ENCODE measurements around the gene SORBS2.

Gene SORBS2

DNA sequence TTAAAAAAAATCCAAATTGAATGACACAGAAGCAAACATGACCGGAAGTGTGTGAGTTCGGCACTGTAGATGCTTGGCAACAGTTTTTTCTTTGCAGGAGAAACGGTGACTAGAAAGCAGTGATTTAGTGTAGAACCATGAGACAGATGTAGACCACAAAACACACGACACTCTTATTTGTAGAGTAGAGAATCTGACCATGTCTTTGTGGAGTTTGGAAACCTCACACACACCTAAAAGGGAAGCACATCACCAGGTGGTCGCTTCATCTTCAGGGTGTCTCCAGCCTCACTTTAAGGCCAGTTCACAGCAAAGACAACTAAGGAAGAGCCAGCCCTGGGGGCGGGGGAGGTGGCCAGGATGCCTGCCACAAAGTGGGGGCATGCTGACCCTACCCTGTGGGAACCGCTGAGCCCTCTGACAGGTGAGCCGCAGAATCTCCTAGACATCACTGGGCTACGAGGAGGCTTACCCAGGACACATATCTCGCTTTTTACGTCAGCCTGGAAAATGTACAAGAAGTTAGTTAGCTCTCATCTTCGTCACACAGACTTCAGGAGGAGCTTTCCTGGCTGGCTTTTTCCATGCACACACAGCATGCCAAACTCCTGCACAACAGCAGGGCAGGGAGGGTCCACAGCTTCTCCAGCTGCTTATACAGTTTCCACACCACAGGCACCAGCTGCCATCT is 212.3 kb downstream of the SORBS2 start:
- no peak for DNase-seq (ENCODE audit: insufficient read length, low spot score)
- no peak for FAIRE-seq

DNA sequence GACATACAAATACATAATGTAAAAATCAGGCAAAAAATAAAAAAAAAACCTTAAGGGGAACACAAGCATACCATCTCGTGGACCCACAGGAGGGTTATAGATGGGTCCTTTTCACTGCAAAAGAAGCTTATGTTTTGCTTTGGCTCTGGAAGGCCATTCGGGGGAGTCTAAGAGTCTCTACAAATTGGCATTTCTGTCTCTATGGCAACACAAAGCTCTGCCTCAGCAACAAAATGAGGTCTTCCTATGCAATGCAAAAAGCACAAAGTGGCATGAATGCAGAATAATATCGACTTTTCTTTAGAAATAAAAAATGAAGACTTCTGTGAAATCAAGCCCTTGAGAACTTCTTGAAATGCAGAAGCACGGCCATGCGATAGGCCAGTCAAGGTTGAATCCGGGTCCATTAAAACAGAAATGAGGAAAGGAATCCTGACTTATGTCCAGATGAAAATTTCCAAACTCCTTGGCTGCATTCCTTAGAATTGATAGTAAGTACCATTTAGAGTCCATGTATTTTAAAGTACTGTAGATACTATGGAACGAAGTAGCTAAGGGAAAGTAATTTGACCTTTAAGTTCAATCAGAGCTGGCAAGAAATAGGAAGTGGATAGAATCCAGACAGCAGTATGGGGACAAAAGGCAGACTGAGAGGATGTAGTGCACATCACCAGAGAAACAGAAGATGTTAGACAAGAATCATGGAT is 213.0 kb downstream of the SORBS2 start:
- no peak for FAIRE-seq
- no peak for DNase-seq (ENCODE audit: insufficient read length, low spot score)

DNA sequence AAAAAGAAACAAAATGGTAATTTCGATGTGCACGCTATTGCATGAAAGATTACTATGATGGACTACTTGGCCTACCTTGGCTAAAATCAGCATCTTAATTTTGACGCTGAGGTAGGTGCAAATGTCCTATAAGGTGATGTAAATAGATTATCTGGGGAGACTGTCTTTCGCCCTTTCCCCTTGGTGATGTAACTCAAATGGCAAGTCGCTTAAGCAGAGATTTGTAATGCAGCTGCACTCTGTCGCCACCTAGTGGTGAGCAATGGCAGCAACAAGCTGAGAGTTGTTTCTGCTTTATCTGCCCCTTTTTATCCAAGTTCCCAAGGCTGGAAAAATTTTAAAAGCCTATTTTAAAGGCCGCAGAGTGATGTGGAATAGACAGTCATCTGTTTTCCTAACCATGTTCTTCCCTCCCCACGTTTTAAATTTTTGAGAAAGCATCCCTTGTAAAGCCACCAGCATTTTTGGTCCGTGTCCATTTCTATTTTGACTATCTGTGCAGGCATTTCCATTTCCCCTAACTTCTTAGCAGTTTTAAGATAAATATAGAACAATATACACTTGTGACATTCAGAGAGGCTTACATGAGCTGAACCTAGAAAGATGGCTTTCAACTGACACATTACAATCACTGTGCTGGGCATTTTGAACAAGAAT is 214.3 kb downstream of the SORBS2 start:
- peak; percentile 69 for DNase-seq (ENCODE audit: insufficient read length, low spot score)
- FAIRE-seq, result peak; percentile 79

- no peak for FAIRE-seq
- no peak for DNase-seq (ENCODE audit: insufficient read length, low spot score)
Observed at GRCh38 chr4:185592845-185593488, 219.0 kb downstream of the SORBS2 start.

DNA sequence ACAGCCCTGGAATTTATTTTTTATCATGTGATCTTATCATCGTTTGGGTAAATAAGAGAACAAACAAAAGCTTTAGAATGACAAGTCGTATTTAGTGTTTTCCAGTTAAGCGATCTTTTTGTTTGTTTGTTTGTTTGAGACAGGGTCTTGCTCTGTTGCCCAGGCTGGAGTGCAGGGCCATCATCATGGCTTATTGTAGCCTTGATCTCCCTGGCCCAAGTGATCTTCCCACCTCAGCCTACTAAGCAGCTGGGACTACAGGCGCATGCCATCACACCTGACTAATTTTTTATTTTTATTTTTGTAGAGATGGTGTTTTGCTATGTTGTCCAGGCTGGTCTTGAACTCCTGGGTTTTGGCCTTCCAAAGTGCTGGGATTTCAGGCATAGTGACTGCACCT is 219.6 kb downstream of the SORBS2 start:
- FAIRE-seq (no peak), DNase-seq (ENCODE audit: insufficient read length, low spot score) (no peak)

DNA sequence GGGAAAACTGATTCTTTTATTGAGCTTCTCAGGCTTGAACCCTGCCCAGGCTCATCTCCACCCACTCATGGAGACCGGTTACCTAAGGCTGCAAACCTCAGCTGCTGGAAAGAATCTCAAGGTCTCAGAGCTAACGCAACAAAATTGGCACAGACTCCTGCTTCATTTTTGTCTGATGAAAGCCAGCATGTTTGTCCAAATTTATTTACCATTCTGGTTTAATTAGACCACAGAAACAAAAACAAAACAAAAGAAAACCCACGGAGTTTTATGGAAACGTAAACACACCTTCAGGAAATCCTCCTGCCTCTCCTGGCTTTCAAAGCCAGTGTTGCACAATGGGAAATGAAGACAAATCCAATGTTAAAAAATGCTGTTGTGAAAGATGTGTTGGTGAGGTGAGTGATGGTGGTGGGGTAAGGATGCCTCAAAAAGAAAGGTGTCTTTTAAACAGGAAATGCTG is 220.3 kb downstream of the SORBS2 start:
- DNase-seq (ENCODE audit: insufficient read length, low spot score) (no peak), FAIRE-seq (no peak)

- no peak for FAIRE-seq
- no peak for DNase-seq (ENCODE audit: insufficient read length, low spot score)
Observed at GRCh38 chr4:185590982-185591381, 221.0 kb downstream of the SORBS2 start.

GRCh38 chr4:185589067-185589836 is 222.7 kb downstream of the SORBS2 start:
- FAIRE-seq (no peak), DNase-seq (ENCODE audit: insufficient read length, low spot score) (peak; percentile 53)

GRCh38 chr4:185587427-185588161 is 224.4 kb downstream of the SORBS2 start:
- no peak for DNase-seq (ENCODE audit: insufficient read length, low spot score)

GRCh38 chr4:185587030-185587426 is 225.0 kb downstream of the SORBS2 start:
- DNase-seq (ENCODE audit: insufficient read length, low spot score) (no peak), FAIRE-seq (no peak)

More at GRCh38 chr4:185587427-185588161, 224.4 kb downstream of the SORBS2 start:
- FAIRE-seq, result no peak

GRCh38 chr4:185585211-185585610 is 226.8 kb downstream of the SORBS2 start:
- FAIRE-seq, result no peak

DNA sequence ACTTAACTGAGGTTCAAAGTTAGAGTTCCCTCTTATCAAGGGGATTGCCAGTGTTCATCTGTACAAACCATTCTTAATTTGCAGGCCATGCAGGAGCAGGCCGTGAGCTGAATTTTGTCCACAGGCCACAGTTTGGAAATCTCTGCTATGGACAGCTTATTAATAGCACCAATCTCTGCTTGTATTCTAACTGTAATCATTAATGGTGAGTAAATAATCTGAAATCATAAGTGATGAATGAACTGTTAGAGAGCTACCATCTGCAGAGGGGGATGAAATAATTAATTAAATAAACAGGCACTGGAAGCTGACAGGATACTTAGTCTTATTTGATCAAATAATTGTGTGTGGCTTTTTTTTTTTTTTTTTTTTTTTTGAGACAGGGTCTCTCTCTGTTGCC is 228.2 kb downstream of the SORBS2 start:
- DNase-seq (ENCODE audit: insufficient read length, low spot score), result no peak
- no peak for FAIRE-seq

More at GRCh38 chr4:185585211-185585610, 226.8 kb downstream of the SORBS2 start:
- DNase-seq (ENCODE audit: insufficient read length, low spot score), result no peak

DNA sequence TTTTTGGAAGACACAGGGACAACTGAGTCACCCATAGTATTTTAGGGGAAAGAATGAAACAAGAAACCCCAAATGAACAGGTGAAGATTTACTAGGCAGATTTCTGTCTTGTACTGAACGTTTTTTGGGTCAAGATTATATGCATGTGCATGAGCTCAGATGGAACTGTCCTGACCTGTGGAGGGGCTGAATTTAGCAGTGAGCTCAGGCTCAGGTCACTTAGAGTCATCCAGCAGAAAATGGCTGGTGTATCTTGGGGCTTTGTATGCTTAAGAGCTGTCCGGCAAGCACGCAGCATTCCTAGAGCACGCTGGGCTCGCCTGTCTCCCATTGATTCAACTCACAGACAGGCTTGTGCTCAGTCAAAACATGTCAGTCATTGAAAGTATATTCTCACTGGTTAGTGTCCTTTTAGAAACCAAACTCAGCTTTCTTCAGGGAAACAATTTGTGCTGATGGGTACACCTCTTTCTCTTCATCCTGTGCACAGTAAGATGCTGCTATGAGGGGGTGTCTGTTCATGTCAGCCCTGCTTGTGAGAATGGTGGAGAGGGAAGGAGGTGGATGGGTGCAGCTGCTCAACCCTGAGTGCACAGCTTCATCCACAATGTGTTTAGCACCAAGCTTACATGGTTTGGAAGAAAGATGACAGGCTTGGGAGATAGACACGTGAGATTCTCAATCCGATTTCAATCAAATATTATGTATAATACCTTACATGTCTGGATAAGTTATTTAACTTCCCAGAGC is 229.2 kb downstream of the SORBS2 start:
- DNase-seq (ENCODE audit: insufficient read length, low spot score) (no peak), FAIRE-seq (peak; percentile 63)

DNA sequence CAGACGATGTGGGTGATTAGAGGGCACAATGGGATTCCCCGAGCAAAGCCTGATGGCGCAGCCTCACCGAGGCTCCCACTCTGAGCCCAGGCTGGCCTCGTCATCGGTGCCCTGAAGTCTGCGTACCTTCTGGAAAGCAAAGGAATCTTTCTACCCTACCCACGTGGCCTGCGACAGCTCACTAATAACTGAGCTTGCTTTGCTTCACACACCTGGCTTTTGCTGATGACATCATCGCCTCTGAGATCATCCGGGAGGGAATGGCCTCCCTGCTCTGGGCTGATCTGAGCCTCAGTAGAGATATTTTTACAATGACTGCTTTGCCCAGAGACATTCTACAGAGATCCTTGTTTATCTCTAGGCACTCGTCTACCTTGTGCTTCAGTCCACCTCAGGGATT is 231.3 kb downstream of the SORBS2 start:
- peak; percentile 46 for FAIRE-seq
- DNase-seq (ENCODE audit: insufficient read length, low spot score), result no peak

DNA sequence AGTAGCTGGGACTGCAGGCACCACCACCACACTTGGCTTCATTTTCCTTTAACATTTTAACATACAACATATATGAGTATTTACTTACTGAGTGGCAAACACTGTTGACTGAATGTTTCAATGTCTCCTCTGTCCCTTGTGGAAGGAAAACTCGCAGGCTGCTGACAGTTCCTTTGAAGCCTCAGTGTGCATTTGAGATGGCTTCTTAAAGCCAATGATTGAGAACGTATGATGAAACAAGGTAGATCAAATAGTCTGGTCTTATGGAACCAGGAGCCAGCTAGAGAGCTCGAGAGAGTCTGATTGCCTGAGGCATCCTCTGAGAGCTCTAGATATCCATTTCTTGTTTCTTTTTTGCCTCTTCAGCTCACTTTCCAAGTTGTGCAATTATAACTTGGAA is 233.7 kb downstream of the SORBS2 start:
- DNase-seq (ENCODE audit: insufficient read length, low spot score) (no peak), FAIRE-seq (no peak)

- FAIRE-seq (no peak), DNase-seq (ENCODE audit: insufficient read length, low spot score) (no peak)
Observed at GRCh38 chr4:185576962-185577950, 234.7 kb downstream of the SORBS2 start.

DNA sequence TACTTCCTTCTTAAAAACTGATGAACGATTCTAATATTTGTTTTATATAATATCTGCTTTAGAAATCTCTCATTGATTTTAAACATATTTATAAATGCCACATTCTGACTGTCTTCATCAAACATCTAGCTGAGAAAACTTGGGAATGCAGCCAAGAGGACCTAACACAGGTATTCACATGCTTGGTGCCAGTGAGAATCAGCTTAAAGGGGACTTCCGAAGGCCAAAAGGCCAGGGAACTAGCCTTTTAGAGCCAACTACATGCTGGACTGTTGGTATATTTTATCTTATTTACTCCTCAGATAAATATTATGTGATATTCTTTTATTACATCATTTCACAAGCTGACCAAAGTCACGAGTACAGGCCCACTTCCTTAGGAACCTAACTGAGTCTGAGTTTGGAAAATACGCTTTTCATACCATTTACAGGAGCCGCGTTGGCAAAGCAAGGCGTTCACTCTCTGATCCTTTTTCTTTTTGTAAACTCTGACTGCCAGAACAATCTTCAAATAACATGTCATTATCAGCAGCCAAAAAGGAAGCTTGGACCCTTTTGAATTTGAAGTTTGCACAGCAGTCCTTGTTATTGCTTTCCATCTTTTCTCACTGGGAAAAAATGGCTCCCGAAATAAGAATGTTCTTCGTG is 235.6 kb downstream of the SORBS2 start:
- no peak for DNase-seq (ENCODE audit: insufficient read length, low spot score)
- FAIRE-seq, result no peak

Data from HTR-8/SVneo (cell line).